Measurements from ENCODE around the gene USP22.
"Not testable (repeated sequence)": the region's sequence is repeated elsewhere in the genome, so short reads cannot be mapped to it uniquely, and the experiment has no call there.

The USP22 gene

DNA sequence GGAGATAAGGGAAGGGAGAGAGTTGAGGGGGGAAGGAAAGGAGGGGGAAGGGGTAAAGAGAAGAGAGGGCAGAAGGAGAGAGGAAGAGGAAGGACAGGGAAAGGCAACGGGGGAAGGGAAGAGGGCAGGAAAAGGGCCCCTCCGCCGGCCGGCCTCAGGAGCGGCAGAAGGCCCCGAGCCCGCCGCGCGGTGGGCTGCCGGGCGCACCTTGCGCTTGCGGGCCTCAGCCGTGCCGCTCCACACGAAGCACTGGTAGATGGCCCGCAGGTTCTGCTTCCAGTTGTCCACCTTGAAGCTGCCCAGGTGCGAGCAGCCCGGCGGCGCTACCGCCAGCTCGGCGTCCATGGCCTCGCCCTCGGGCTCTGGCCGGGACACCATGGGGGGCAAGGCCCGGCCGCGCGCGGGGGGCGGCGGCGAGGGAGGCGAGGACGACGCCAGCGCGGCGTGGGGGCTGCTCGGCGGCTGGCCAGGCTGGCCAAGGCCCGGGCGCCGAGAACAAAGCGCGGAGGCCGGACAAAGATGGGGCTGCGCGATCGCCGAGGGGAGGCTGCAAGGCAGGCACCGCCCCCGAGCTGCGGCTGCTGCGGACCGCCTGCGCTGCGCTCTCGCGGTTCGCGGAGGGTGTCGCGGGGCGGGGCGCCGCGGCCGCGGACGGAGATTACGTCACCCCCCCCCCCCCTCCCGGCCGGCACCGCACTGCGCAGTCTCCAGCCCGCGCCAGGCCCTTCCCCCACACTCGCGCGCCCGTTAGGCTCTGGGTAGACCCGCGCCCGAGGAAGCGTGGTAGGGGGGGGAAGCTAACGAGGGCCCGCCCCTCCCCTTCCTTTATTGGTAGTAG is at the start of gene USP22:
USP22 (minus strand) TSS at position 554 of the 838 bp plus-strand sequence; CDS start at position 378, 176 bp downstream.
- DNase-seq (ENCODE audit: low read depth), result no peak

DNA sequence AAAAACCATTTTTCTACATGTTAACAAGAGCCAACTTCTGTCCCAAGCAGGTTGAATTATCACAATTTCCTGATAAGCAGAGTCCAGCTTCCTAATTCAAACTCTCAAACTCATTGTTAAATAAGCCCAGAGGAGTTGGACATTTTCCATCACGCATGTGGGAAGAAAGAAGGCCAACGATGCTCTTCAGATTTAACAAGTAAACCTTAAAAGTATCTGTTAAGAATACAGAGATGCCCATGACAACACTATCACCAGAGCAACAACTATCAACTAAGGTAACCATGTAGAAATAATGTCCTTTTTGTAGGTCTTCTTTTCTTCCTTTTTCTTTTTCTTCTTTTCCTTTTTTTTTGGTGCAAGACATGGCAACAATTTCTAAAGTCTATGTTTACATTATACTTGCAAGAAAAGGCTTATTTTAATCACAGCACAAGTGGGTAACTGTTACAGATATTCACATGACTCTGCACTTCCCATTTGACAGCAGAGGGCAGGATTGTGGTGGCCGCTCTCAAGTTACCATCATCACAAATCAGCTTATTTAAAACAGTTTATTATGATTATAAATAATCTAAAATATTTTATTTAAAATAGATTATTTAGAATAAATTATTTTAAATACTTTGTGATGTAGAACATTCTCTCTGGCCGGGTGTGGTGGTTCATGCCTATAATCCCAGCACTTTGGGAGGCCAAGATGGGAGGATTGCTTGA is 48.2 kb upstream of the USP22 start:
- DNase-seq (ENCODE audit: low read depth), result no peak

DNA sequence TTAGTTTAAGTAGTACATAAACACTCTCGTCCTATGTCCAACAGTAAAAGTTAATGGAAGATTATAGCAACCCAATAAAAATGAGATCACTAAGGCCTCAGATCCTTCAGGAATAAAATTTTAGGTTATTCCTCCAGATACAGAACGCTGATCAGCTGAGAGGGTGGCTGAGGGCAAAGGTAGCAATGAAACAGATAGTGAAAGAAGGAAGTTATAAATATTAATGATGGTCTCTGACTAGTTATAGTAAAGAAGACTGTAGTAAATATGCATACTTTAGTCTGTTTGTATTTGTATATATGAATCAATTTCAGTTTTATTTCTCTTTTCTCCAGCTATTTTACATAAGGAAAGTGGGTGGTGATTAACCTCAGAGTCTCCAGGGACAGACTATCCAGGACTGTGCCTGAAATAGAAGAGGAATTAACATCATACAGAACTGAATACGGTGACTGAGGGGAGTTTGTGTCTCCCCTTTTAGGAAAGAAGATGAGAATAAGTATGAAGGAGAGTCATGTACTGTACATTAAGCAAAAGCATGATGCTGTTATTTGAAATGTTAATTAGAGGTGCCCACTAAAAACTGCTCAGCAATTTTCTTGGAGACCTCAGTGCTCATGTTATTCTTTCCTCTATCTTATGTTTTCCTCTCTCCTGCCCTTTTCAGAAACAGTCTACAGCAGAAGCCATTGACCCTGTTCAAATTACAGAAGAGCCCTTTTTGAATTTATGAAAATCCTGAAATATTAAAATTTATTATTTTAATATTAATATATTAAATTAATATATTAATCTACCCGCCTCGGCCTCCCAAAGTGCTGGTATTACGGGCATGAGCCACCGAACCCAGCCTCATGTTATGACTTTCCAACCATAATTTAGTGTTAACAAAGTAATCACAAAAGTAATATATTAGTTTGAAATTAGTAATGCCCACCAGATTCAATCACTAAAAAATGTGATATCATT is 47.4 kb upstream of the USP22 start:
- DNase-seq (ENCODE audit: low read depth), result no peak

DNA sequence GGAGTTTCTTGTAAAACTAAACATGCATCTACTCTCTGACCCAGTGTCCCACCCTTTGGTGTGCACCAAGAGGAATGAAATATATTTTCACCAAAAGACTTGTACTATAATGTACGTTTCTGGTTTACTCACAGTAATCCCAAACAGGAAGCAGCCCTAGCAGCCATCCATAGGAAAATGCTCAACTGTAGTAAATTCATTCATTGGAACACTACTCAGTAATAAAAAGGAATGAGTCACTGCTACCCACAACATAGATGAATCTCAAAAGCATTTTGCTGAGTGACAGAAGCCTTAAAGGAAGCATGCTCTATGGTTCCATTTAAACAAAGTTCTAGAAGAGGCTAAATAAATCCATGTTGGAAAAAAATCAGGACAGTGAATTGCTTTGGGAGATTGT is 46.3 kb upstream of the USP22 start:
- DNase-seq (ENCODE audit: low read depth), result peak; percentile 82

DNA sequence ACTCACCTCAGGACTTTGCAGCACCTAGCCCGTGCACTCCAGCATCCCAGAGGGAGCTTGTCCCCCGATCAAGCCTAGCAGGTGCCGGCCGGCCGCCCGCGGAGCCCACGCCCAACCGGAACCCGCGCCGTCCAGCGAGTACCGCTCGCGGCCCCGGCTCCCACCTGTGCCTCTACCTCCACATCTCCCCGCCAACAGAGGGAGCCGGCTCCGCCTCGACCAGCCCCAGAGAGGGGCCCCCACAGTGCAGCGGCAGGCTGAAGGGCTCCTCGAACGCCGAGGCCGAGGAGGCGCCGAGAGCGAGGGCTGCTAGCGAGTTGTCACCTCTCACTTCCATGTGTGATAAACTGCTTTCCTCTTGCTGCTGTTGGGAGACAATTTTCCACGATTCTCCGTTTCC is 42.9 kb upstream of the USP22 start:
- no peak for DNase-seq (ENCODE audit: low read depth)

DNA sequence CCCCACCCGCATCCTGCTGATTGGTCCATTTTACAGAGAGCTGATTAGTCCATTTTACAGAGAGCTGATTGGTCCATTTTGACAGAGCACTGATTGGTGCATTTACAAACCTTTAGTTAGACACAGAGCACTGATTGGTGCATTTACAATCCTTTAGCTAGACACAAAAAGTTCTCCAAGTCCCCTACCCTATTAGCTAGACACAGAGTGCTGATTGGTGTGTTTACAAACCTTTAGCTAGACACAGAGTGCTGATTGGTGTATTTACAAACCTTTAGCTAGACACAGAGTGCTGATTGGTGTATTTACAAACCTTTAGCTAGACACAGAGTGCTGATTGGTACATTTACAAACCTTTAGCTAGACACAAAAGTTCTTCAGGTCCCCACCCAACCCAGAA is 42.5 kb upstream of the USP22 start:
- DNase-seq (ENCODE audit: low read depth), result not testable (repeated sequence)

DNA sequence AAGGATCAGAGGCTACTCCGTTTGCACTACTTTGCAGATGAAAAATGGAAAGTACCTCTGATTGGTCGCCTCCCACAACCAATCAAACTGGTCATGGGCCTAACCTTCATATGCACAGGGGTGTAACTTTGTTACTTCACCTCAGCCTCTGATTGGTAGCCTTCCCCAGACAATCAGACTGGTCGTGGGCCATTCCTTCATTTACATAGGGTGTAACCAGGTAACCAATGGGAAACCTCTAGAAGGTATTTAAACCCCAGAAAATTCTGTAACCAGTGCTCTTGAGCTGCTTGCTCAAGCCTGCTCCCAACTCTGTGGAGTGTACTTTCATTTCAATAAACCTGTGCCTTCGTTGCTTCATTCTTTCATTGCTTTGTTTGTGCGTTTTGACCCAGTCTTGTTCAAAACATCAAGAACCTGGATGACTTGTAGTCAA is 39.2 kb upstream of the USP22 start:
- DNase-seq (ENCODE audit: low read depth), result no peak

DNA sequence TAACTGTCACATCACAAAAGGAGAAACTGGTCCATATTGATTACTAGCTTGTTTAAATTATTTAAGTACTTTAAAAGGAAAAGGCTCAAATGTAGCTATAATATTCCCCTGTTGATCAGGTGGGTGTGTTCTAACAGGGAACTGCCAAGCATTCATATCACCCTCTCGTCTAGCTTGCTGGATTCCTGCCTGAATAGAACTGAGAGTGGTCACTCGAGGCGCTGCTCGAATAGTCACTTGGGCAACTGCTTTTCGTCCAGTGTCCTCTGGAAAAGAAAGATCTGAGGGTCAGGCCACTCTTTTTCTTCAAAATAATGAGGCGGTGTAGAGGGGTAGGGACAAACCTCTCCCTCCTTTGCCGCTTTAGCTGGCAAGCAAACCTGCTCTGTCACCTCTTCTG is 36.4 kb upstream of the USP22 start:
- DNase-seq (ENCODE audit: low read depth), result no peak

DNA sequence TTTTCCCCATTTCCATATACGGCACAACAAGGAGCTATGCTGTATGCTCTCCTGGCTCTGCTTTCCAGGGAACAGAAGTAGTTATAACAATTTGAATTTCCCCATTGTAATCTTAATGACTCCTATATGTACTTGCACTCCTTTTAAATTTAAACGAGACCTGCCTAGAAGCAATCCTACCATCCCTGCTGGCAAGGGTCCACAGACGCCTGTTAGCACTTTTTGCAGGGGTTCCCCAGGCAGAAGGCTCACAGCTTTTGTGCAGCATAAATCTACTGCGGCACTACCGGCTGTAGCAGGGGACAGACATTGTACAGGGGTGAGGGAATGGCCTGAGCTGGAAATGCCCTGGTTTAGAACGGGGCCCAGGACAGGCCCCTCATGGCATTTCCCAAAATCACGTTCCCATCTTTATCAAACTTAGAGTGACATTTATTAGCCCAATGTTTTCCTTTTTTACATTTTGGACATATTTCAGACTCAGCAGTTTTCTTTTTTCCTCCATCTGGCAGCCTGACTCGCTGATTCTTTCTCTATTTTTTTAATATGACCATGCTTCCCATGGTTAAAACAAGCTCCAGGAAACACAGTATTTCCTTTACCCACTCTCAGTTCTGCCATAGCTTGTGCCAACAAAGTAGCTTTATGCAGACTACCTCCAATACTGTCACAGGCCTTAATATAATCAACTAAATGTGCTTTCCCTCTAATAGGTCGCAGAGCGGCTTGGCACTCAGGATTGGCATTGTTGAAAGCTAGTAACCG is 35.4 kb upstream of the USP22 start:
- no peak for DNase-seq (ENCODE audit: low read depth)

DNA sequence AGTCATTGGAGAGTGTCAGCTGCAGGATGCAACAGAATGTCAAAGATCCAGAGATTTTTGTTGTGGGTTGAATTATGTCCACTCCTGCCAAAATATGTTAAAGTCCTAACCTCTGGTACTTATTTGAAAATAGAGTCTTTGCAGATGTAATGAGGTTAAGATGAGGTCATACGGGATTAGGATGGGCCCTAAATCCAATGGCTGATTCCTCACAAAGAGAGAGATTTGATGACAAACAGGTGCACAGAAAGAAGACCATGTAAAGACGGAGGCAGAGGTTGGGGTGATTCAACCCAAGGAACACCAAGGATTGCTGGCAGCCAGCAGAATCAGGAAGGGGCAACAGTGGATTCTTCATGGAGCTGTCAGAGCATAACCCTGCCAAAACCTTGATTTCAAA is 34.5 kb upstream of the USP22 start:
- no peak for DNase-seq (ENCODE audit: low read depth)

DNA sequence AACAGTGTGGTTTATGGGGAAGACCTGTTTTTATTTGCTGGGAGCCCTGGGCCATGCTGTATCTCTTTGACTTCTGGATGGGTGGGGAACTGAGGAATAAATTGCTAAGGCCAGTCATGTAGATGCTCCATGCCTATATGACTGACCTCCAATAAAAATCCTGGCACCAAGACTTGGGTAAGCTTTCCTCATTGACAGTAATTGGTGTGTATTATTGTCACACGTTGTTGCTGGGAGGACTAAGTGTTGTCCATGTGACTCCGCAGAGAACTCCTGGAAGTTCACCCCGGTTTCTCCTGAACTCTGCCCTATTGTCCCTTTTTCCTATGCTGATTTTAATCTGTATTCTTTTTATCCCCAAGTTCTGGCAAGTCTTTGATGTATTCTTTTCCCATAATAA is 33.4 kb upstream of the USP22 start:
- no peak for DNase-seq (ENCODE audit: low read depth)

DNA sequence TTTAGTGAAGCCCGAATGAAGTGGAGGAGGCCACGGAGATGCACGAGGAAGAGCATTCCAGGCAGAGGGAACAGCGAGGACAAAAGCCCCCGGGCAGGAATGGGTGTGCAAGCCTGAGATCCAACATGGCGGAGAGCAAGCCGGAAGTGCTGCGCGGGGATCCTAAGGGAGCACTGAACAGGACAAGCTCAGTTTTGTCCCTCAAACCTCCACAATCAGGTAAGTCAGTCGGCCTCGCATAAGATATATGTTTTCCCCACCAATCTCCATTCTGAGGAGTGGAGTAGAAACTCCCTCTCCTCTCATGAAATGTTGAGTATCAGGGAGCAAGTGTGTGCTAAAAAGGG is 32.9 kb upstream of the USP22 start:
- no peak for DNase-seq (ENCODE audit: low read depth)

DNA sequence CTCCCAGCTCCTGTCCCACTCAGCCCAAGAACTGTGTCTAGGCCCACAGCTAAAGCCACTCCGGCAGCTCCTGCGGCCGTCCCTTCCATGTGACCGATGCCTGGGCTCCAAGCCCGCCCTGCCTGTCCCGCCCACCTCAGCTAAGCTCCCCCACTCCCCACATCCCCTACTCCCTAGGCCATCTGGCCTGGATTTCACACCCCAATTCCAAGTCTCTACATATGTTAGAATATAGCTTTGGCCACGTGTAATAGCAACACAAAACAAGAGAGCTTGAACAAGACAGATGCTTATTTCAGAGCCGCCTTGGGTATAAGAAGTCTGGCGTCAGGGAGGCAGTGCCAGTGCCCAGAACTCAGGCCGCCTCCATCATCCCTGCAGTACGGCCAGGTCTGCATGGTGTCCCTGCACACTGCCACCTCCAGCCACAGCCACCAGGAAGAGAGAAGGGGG is 30.0 kb upstream of the USP22 start:
- DNase-seq (ENCODE audit: low read depth), result no peak

DNA sequence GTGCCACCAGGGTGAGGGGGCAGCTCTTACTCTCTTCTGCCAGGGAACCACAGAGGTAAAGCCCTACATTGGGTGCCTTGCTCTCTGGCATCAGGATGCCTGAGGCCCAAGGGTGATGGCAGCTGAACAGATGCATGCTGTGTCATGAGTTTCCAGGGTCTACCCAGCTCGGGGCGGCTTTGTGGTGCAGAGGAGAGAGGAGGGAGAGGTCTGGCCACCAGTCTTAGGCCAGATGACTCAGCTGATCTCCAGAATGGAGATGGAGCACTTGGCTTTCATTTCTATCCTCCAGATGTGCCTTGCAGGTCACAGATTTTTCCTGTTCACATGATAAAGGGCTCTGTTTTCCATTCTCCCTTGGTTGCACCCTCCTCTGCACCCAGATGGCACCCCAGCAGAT is 23.6 kb upstream of the USP22 start:
- peak; percentile 12 for DNase-seq (ENCODE audit: low read depth)

DNA sequence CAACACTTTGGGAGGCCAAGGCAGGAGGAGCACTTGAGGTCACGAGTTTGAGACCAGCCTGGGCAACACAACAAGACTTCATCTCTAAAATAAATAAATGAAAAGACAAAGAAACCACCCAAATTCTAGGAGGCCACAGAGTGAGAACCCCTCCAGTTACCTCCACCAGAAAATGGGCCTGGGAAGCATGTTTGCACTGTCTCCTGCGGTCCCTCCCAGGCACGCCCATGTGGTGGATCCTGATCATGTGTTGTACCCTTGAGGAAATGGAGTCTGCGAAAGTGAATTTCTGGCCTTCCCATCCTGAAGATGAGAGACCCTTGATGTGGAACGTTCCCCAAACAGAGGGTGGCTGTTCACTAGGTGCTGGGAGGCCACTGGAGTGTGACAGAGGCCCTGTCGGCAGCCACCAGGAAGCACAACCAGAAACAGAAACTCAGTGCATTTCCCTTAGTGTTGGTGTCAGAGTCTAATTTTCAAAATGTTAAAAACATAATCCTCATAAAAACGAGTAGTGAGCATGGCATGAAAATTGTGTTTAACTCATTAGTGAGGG is 19.2 kb upstream of the USP22 start:
- DNase-seq (ENCODE audit: low read depth), result no peak

DNA sequence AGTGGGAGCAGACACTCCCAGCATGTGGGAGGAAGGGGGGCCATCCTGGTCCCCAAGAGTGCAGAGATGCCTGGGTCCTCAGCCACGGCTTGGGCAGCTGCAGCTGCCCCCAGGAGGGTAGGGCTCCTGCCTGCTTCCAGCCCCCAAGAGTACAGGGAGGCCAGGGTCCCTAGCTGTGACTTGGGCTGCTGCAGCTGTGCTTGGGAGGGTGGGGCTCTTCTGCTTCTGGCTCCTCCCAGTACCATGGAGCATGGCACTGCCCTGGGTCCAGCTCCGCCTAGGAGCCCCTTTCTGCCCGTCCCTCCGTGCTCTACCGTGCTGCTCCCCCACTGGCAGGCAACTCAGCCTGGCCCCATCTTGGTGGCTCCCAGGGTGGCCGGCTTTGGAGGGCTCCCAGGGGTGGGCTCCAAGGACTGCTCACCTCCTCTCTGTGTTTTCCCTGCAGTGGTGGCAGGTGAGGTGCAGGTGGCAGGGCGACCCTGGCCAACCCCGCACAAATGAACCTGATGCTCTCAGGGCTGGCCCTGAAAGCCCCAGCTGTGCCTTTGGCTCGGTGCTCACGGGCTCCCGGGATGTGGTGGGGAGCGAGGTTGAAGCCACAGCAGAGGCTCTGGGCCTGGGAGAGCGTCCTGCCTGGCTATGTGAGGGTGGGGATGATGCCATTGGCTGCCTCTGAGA is 18.5 kb upstream of the USP22 start:
- no peak for DNase-seq (ENCODE audit: low read depth)

DNA sequence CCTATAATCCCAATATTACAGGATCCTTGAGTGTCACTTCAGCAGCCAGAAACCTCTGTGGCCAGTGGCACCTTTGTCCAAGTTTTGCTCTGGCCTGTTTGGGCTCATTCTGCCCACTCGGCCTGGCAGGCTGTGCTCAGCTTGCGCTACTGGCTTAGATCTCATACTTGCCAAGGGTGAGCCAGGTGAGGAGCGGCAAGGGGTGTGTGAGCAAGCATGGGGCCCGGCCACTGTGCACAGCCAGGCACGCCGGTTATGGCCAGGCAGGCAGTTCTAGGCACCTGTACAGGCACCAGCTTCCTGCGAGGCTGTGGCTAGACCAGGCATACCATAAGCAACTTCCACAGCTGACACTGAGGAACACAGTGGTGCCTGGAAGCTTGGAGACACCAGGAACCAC is 16.9 kb upstream of the USP22 start:
- DNase-seq (ENCODE audit: low read depth), result no peak

DNA sequence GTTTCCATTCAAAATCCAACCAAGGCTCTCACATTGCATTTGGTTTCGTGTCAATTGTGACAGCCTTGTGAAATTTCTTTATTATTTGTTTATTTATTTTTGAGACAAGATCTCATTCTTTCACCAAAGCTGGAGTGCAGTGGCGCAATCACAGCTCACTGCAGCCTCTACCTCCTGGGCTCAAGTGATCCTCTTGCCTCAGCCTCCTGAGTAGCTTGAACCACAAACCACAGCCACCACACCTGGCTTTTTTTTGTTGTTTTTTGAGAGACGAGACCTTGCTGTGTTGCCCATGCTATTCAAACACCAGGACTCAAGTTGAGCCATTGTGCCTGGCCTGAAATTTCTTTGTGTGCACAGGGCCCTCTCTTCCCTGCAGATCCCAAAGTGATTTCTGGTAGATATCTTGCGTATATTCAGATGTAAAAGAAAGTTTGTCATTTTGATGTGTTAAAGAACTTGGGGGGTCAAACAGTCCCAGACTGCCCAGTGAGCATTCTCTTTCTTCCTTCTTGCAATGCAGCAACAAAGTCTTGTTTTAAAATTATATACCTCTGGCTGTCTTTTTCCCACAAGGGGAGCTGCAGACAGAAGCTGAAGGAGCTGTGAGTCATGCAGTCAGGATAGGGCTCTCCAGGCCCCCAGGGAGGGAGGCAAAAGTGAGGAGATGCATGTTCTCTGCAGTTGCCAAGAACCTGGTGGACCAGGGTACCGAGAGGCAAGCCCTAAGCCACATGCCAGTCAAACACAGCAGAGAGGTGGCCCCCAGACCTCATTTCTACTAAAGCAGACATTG is 15.5 kb upstream of the USP22 start:
- peak; percentile 56 for DNase-seq (ENCODE audit: low read depth)

DNA sequence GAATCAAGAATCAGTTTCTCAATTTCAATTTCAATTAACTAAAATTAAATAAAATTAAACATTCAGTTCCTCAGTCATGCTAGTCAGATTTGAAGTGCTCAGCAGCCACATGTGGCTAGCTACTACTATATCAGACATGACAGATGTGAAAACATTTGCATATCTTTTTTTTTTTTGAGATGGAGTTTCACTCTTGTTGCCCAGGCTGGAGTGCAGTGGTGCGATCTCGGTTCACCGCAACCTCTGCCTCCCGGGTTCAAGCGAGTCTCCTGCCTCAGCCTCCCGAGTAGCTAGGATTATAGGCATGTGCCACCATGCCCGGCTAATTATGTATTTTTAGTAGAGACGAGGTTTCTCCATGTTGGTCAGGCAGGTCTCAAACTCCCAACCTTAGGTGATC is 10.2 kb upstream of the USP22 start:
- not testable (repeated sequence) for DNase-seq (ENCODE audit: low read depth)

DNA sequence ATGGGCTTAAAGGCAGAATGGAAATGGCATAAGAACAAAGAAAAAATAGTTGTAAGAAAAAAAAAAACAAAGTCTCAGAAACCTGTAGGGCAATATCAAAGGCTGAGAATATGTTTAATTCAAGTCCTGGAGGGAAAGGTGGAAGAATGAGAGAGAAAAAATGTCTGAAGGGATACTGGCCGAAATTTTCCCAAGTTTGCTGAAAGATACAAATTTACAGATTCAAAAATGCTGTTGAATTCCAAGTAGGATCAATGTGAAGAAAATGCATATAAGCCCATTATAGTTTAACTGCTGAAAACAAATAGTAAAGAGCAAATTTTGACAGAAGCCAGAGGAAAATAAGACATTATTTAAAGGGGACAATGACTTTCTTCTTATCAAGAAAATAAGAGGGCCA is 6.6 kb upstream of the USP22 start:
- no peak for DNase-seq (ENCODE audit: low read depth)
